HK-2 (cell line): ENCODE results near the gene DLG2.
"Not testable (repeated sequence)": the region's sequence is repeated elsewhere in the genome, so short reads cannot be mapped to it uniquely, and the experiment has no call there.

Source experiments
- DNase-seq: peaks from one replicate; pipeline ENCODE4 v3.0.0-alpha.2; 2018; ENCODE audit not compliant: unreplicated experiment

The DLG2 gene

DNA sequence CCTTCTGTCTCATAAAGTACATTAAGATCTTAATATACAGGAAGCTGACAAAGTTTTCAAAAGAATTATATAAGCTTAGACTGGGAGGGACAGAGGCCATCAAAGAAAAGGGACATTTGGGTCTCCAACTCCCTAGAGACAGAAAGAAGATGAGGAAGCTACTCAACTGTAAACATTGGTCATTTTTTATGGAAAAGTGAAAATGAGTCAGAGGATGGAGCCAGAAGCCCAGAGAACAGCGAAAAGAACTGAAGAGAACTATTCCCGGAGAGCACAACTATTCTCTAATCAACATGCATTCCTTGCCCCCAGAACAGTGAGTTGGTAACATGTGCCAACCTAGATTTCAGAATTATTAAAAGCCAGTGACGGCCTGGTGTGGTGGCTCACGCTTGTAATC, 779.3 kb downstream of the DLG2 start:
- no peak for DNase-seq

GRCh38 chr11:84840201-84840600, 786.9 kb downstream of the DLG2 start:
- DNase-seq: not testable (repeated sequence)

DNA sequence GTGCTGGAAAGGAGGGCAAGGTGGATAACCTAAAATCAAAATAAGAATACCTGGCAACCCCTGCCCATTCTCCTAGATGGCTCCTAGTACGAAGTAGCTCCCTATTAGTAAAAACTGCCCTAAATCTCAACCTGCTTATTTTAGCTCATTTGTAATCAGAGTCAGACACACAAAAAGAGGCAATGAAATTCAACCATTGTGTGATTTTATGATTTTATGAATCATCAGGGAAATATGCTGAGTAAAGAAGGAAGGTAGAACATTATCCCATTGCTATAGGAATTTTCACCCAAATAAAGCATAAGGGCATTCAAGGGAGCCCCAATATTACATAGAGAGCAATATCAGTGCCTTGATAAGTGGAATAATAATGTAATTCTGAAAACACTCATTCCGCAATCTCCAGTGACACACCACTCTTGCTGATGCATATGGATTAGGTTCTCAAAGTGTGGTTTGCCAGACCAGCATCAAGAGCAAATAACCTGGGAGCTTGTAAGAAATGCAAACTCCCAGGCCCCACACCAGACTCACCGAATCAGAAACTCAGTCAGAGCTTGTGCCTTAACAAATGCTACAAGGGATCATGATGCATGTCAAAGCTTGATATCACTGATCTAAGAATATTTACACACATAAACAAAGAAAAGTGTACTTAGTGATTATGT, 789.6 kb downstream of the DLG2 start:
- DNase-seq: no peak

- DNase-seq: no peak
These were observed 790.8 kb downstream of the DLG2 start for GRCh38 chr11:84836371-84836770.

- DNase-seq: no peak
These were observed 793.6 kb downstream of the DLG2 start for GRCh38 chr11:84833488-84834088.

DNA sequence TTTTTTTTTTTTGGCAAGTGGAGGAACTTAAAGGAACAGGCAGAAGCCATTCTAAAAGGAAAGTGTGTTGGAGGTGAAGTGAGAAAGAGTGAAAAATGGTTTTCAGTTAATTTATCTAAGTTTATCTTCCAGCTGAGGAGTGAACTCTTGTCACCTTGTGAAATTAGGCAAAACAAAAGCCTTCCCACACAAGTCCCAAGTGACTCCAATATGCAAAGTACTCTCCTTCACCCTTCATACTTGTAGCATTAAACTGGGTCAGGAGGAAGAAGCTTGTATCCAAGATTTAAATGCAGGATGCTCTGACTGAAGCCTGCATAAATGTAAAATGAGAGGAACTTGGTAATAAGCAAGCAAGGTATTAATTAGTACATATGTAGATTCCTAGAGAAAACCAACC, 796.8 kb downstream of the DLG2 start:
- DNase-seq: no peak

DNA sequence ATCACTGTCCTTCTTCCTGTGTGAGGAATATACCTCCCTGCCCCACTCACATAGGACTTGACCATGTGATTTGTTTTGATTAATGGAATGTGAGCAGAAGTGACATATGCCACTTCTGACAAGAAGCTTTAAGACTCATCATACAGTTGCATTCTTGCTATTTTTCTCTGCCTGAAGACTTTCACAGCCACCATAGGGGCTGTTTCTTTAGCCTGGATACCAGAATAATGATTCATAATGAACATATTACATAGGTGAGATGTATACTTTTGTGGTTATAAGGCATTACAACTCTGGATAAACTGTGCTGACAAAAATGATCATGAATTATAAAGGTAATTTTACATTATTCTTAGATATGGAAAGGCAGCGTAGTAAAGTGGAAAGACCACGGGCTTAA, 798.0 kb downstream of the DLG2 start:
- DNase-seq: no peak

GRCh38 chr11:84828616-84829015, 798.5 kb downstream of the DLG2 start:
- DNase-seq: no peak

GRCh38 chr11:84825106-84825660, 802.0 kb downstream of the DLG2 start:
- no peak for DNase-seq

DNA sequence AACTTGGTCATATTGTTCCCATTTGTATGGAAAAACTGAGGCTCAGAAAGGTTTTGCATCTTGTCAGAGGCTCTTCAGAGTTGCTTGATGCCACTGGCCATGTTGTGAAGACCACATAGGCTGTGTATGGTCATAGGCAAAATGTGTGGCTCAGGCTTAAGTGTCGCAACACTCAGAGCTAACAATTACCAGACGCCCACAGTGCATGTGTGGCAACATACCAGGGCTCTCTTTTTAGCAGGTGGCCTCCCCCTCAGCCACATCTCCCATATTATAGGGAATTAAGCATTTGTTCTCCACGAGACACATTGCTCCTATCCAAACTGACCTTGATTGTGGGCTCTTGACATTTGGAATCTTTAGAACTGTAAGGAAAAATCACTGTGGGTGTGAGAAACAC, 802.5 kb downstream of the DLG2 start:
- no peak for DNase-seq

DNA sequence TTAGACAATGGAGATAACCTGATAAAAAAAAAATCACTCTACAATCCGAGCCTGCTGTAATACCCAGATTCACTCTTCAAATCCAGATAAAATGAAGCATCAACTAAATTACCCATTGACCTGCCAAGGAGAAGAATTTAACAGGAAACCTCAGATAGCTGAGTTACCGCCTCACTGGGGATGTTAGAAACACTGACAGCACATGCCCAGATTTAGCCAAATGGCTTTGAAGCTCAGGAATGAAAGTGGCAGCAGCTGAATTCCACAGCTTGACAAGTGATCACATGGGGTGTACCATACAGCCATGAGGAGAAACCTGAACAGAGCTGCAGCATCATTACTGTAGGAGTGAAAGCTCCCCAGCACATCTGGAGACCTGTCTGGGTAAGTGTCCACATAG, 807.6 kb downstream of the DLG2 start:
- no peak for DNase-seq

DNA sequence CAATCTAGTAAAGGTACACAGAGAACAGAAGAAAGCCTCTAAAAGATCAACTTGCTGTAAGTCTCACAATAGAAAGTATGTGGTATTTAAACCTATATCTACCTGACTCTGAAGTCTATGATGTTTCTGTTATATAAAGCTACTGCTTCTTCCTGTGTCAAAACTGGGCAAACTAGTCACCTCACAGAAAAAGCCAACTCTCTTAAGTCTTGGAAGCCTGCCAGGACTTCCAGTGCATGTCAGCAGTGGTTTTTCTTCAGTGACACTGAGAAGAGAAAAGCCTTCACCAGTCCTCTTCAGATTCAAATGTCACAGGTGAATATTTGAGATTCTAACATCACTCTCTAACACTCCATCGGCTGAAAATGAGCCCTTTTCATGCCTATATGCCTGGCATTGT, 808.0 kb downstream of the DLG2 start:
- DNase-seq: no peak

DNA sequence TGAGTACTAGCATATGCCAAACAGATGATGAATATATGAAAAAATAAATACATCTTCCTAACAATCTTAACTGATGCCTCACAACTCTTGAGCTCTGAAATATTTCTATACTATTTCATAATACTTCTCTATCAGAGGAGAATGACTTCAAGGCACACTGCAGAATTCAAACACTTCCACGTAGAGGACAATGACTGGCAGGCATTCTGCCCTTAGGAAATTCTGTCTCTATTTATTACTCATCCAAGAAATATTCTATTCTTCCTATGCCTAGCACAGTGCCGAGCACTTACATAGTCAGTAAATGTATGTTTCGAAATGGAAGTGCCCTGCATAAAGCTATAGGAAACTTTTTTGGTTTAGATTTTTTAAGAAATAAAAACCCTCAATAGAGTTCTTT, 809.1 kb downstream of the DLG2 start:
- DNase-seq: no peak

GRCh38 chr11:84812471-84812969, 814.6 kb downstream of the DLG2 start:
- DNase-seq: no peak

GRCh38 chr11:84806354-84806753, 820.8 kb downstream of the DLG2 start:
- no peak for DNase-seq

- no peak for DNase-seq
These were observed 823.1 kb downstream of the DLG2 start for GRCh38 chr11:84804041-84804440.

DNA sequence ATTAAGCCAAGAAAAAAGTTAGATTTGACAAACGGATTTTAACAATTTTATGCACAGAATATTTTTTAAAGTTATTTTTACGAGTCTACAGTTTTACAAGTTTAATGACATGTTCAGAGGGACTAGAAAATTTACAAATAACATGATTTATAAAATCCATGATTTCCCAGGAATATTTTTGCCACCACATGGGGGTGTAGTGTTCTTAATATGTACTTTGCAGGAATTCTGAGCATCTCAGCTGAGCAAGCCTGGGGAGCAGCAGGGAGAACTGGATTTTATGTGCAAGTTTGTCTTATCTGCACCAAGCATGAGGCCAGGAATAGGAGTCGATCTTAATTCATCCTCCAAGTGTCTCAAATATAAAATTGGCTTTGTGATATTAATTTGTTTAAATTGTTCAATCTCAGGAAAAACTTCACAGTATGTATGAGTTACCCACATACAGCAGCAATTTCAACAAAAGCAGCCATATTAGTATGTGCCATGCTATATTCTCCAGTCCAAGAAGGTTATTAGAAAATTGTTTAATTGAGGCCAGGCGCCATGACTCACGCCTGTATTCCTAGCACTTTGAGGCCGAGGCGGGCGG, 826.3 kb downstream of the DLG2 start:
- no peak for DNase-seq

DNA sequence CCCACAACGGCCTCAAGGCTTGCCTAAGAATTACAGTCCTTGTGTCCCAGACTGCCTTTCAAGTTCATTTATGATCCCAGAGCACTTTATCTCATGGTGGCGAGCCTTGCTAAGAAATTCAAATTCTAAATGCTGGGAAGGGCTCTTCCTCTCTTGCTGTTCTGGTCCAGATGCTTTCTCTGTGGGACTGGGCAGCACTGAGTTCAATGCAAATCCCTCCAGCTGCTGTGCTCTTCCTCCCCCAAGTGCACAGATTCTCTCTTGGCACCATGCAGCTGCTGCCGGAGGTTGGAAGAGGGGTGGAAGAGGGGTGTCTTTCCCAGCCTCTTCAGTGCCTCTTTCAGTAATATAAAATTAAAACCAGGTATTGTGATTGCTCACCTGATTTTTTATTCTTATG, 828.0 kb downstream of the DLG2 start:
- DNase-seq: no peak

DNA sequence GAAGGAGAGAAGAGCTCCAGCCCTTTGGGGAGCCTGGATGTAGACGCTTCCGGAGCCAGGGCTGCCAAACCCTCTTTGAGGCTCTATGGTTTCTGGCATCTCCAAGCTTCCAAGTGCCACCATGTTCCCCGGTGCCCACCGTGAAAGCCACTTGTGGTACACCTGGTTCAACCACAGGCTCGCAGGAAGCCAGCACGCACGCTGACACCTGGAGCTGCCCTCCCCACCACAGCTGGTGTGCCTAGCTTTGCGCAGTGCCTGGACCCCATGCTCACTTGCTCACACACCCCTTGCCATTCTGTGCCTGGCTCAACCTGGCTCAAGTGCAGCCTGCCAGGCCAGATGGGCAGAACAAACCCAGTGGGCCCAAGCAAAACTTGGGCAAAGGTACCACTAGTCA, 831.4 kb downstream of the DLG2 start:
- no peak for DNase-seq

- DNase-seq: no peak
These were observed 832.3 kb downstream of the DLG2 start for GRCh38 chr11:84794663-84795443.

- no peak for DNase-seq
These were observed 833.8 kb downstream of the DLG2 start for GRCh38 chr11:84793318-84793717.

GRCh38 chr11:84790849-84791427, 836.2 kb downstream of the DLG2 start:
- DNase-seq: no peak
